Lung (tissue), 12 donors: ENCODE measurements around the gene COL4A2. TPM values are rescaled to one million over a fixed set of nuclear protein-coding genes. Genes with fewer than 3 reads are reported as not detected.

Source experiments
- ATAC-seq: fragments of 200-7000 bp; cut with Tn5 transposase; one replicate; pipeline ENCODE4 v1.9.1; 2020; ENCODE audit warnings: moderate number of reproducible peaks; ENCODE audit not compliant: insufficient read depth, low FRiP score
- DNase-seq, 3 donors: peaks; one replicate each; pipeline ENCODE4 v3.0.0-alpha.2; 2013 to 2017
- H3K27ac ChIP-seq, 2 donors: one replicate each; pipeline ENCODE4 v1.5.1; 2013; ENCODE audit warnings: mild to moderate bottlenecking in 2 of 2, moderate library complexity in 2 of 2, control low read depth in 1 of 2, inconsistent platforms in 1 of 2, low read depth in 1 of 2, low read length in 1 of 2
- H3K27me3 ChIP-seq, 3 donors: one replicate each; pipeline ENCODE4 v1.5.1; 2013; ENCODE audit warnings: low read length in 2 of 3; ENCODE audit not compliant: control insufficient read depth in 3 of 3, insufficient read depth in 3 of 3
- H3K36me3 ChIP-seq, 4 donors: one replicate each; pipeline ENCODE4 v1.5.1; 2013; ENCODE audit warnings: low read length in 4 of 4, mild to moderate bottlenecking in 1 of 4, moderate library complexity in 1 of 4; ENCODE audit not compliant: control insufficient read depth in 4 of 4, insufficient read depth in 4 of 4
- H3K4me1 ChIP-seq, 5 donors: one replicate each; pipeline ENCODE4 v1.5.1; 2013; ENCODE audit warnings: low read length in 5 of 5, mild to moderate bottlenecking in 2 of 5, moderate library complexity in 1 of 5; ENCODE audit not compliant: control insufficient read depth in 5 of 5, insufficient read depth in 5 of 5
- H3K4me3 ChIP-seq: one replicate; pipeline ENCODE4 v1.5.1; 2013; ENCODE audit warnings: mild to moderate bottlenecking, control low read depth, moderate library complexity
- H3K9ac ChIP-seq, 2 donors: one replicate each; pipeline ENCODE4 v1.5.1; 2013; ENCODE audit warnings: low read length in 2 of 2, control low read depth in 1 of 2; ENCODE audit not compliant: insufficient read depth in 1 of 2
- H3K9me3 ChIP-seq, 4 donors: one replicate each; pipeline ENCODE4 v1.5.1; 2013; ENCODE audit warnings: low read length in 3 of 4, mild to moderate bottlenecking in 1 of 4, moderate library complexity in 1 of 4; ENCODE audit not compliant: control insufficient read depth in 4 of 4, insufficient read depth in 3 of 4
- WGBS, 2 donors: extraction: QIAGEN DNeasy Blood & Tissue Kit; methylation state at CpG; one replicate each; pipeline ENCODE4 v1.1.7; 2013; 5-methylcytosine and 5-hydroxymethylcytosine counted together
- polyA plus RNA-seq, 2 donors: library from polyadenylated mRNA; stranded (reverse); fragments of 200-250 nt; gene quantifications; one replicate each; pipeline ENCODE4 v1.2.1, GENCODE V29; 2013
- total RNA-seq, 2 donors: library from RNA; depleted of rRNA in 1 of 2; stranded (reverse); fragments of >200 nt in 1 of 2; gene quantifications; one replicate each; pipeline ENCODE4 v1.2.1, GENCODE V29; 2014 to 2021
- TF ChIP-seq, protein P1 (sequence below): IDR thresholded peaks from 2 replicates; pipeline ENCODE4 v1.5.1; 2012; ENCODE audit warnings: mild to moderate bottlenecking; ENCODE audit errors: control extremely low read depth, extremely low read depth
- donor health status: control.
- donor health status: control.
- donor health status: Bipolar disorder and iron deficiency.
- donor health status: healthy.
- donor health status: DM: yes; HTN: yes; CAD: no.

Gene COL4A2
- total and polyA plus RNA-seq, 4 donors: 169 to 627 (median 339) TPM

- DNase-seq (no peak), ATAC-seq (no peak)
- TF ChIP-seq, protein P1, sequence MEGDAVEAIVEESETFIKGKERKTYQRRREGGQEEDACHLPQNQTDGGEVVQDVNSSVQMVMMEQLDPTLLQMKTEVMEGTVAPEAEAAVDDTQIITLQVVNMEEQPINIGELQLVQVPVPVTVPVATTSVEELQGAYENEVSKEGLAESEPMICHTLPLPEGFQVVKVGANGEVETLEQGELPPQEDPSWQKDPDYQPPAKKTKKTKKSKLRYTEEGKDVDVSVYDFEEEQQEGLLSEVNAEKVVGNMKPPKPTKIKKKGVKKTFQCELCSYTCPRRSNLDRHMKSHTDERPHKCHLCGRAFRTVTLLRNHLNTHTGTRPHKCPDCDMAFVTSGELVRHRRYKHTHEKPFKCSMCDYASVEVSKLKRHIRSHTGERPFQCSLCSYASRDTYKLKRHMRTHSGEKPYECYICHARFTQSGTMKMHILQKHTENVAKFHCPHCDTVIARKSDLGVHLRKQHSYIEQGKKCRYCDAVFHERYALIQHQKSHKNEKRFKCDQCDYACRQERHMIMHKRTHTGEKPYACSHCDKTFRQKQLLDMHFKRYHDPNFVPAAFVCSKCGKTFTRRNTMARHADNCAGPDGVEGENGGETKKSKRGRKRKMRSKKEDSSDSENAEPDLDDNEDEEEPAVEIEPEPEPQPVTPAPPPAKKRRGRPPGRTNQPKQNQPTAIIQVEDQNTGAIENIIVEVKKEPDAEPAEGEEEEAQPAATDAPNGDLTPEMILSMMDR: no peak
- Histone ChIP-seq H3K9me3 (no peaks in the 10 kb centered on the region), H3K36me3 (no peaks in the 10 kb centered on the region), H3K4me3 (no peak overlapping the region), H3K27me3 (no peaks in the 10 kb centered on the region), H3K4me1 (peaks cover 0 to 29% (median 14%) of the 10 kb centered on the region in 5 donors), H3K27ac (peak overlapping the region in 1 of 2 donors; percentile 89), H3K9ac (no peak overlapping the region)
- 92 to 94% methylated on average over 17 of the region's 17 CpGs for WGBS, 2 donors
Measured at GRCh38 chr13:110346661-110347067, 39.6 kb downstream of the COL4A2 start.

DNA sequence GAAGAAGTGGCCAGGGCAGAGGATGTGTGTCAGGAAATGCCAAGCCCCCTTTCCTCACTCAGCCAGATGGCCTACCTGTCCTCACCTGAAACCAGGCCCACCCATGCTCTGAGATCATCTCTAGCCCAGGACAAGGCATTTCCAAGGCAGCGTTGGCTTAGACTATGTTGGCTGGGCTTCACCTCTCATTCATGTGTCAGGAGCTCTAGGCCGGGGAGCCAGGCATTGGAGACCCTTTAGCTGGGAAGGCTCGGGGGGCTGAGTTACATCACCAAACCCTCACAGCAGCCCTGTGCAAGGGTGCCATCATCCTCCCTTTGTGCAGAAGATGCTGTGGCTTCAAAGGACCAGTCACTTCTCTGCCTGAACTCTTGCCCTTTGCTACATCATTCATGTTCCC is 40.0 kb downstream of the COL4A2 start:
- H3K4me1 ChIP-seq: peaks cover 0 to 33% (median 10%) of the 10 kb centered on the region in 5 donors

DNA sequence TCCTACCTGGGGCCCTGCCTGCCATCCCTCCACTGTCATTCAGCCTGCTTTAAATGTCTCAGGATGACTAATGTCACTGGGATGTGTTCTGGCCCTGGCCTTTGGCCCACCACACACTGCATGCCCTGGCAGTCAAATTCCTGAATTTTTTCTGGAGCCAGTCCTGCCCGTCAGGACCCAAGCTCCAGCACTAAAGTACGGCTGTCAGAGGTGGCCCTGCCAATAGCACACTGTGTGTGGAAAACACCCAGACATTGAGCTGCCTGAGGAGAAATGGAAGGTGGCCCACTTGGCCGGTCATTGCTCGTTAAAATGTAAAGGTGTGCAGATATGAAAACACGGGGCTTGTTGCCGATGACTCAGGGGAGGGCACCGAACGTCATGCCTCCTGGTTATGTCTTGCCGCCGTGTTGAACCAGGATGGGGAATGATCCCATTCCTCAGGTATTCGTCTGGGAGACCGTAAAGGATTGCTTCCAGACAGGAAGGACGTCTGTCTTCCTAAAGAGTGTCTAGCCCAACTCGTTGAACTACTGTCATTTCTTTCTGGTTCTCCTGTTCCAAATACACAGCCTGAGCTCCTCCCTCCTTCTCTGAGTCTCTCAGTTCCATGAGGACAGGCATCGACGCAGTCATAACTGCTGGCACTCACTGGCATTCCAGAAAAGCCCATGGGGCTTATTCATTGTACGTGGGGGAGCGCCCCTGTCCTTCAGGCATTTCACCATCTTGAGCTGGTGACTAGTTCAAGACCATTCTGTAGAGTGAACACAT is 40.6 kb downstream of the COL4A2 start:
- Histone ChIP-seq H3K36me3 (no peaks in the 10 kb centered on the region), H3K27me3 (no peaks in the 10 kb centered on the region), H3K4me1 (peaks cover 0 to 31% (median 6%) of the 10 kb centered on the region in 5 donors), H3K9me3 (no peaks in the 10 kb centered on the region), H3K4me3 (no peak overlapping the region), H3K27ac (peak overlapping the region; percentile 73 to 89), H3K9ac (no peak overlapping the region)
- WGBS, 2 donors: 59 to 74% methylated on average over 18 of the region's 18 CpGs
- no peak for ATAC-seq
- peak in 1 of 3 donors; percentile 39 for DNase-seq
- TF ChIP-seq, protein P1: no peak

More for the DNA sequence above, 40.0 kb downstream of the COL4A2 start:
- no peak overlapping the region for H3K9ac ChIP-seq
- DNase-seq (no peak), ATAC-seq (no peak)
- H3K27ac ChIP-seq: peak overlapping the region; percentile 73 to 89
- no peaks in the 10 kb centered on the region for H3K9me3 ChIP-seq
- no peaks in the 10 kb centered on the region for H3K36me3 ChIP-seq
- H3K4me3 ChIP-seq: no peak overlapping the region
- 92 to 94% methylated on average over 3 of the region's 3 CpGs for WGBS, 2 donors
- no peaks in the 10 kb centered on the region for H3K27me3 ChIP-seq
- TF ChIP-seq, protein P1: no peak
